Calu3 (cell line): ENCODE data around the gene GDPD5. TPM values are rescaled to one million over a fixed set of nuclear protein-coding genes. Genes with fewer than 3 reads are reported as not detected.

ENCODE experiments used
- BruUV-seq: library from RNA; stranded (reverse); fragments of 400-500 nt; replicated peaks from 2 replicates; lab custom pipeline; 2021; lab: Mats Ljungman, UMichigan
- CTCF ChIA-PET: fragments of 300-600 bp; sonication (Branson Sonifier 250); formaldehyde crosslinking; loops from one replicate; lab custom pipeline; 2022; ENCODE audit warnings: antibody characterized with exemption; lab: Charles Lee
- DNase-seq: peaks from one replicate; pipeline ENCODE4 v3.0.0; 2022
- H3K27ac Mint-ChIP-seq: one replicate; pipeline ENCODE4 v1.8.0; 2022; ENCODE audit warnings: mixed read lengths; ENCODE audit not compliant: unreplicated experiment
- H3K27me3 Mint-ChIP-seq: one replicate; pipeline ENCODE4 v1.8.0; 2022; ENCODE audit warnings: mixed read lengths; ENCODE audit not compliant: unreplicated experiment
- H3K36me3 Mint-ChIP-seq: one replicate; pipeline ENCODE4 v1.8.0; 2022; ENCODE audit warnings: mild to moderate bottlenecking, moderate library complexity, mixed read lengths; ENCODE audit not compliant: insufficient read depth, unreplicated experiment
- H3K4me1 Mint-ChIP-seq: one replicate; pipeline ENCODE4 v1.8.0; 2022; ENCODE audit warnings: mild to moderate bottlenecking, low read depth, mixed read lengths; ENCODE audit not compliant: unreplicated experiment
- H3K4me3 Mint-ChIP-seq: one replicate; pipeline ENCODE4 v1.8.0; 2022; ENCODE audit warnings: mild to moderate bottlenecking, low read depth, moderate library complexity, mixed read lengths; ENCODE audit not compliant: unreplicated experiment
- H3K9me3 Mint-ChIP-seq: one replicate; pipeline ENCODE4 v1.8.0; 2022; ENCODE audit warnings: low read depth, mixed read lengths; ENCODE audit not compliant: unreplicated experiment
- CTCF ChIP-seq: fragments of 200-600 bp; IDR thresholded peaks from one replicate; pipeline ENCODE4 v1.8.0; 2022; ENCODE audit warnings: antibody characterized with exemption; ENCODE audit not compliant: unreplicated experiment
- intact Hi-C: fragments of 100-400 bp; cut with micrococcal nuclease; formaldehyde crosslinking; loops from one replicate; pipeline ENCODE4 v1.10.0; 2022; ENCODE audit not compliant: unreplicated experiment
- total RNA-seq: library from RNA; stranded (reverse); gene quantifications from 2 replicates; pipeline ENCODE4 v1.2.3, GENCODE V29; 2022

The GDPD5 gene
- total RNA-seq, 1 experiment from 2014 or later: 7.0 TPM

- Mint-ChIP-seq H3K4me1 (no peaks in the 10 kb centered on the region), H3K27ac (no peak overlapping the region), H3K4me3 (no peak overlapping the region)
These were observed 50.6 kb downstream of the GDPD5 start for GRCh38 chr11:75474878-75475766.

GRCh38 chr11:75474240-75474639 is 51.5 kb downstream of the GDPD5 start:
- Mint-ChIP-seq H3K36me3 (peaks cover 5% of the 10 kb centered on the region), H3K4me3 (no peak overlapping the region), H3K4me1 (no peaks in the 10 kb centered on the region), H3K9me3 (no peaks in the 10 kb centered on the region), H3K27me3 (peaks cover 43% of the 10 kb centered on the region), H3K27ac (no peak overlapping the region)
- intact Hi-C loops: no loop called here
- BruUV-seq: no TSS peak
- CTCF ChIA-PET: no interaction called here
- TF ChIP-seq CTCF: no peak
- DNase-seq: no peak

More at GRCh38 chr11:75474878-75475766, 50.6 kb downstream of the GDPD5 start:
- no TSS peak for BruUV-seq
- CTCF ChIA-PET: interaction anchor here (0.6 kb wide), 1 partner anchor 59 kb away, joined by 7 read pairs; no protein-coding TSS in a partner anchor
- Mint-ChIP-seq H3K27me3 (peaks cover 34% of the 10 kb centered on the region), H3K36me3 (peaks cover 5% of the 10 kb centered on the region), H3K9me3 (no peaks in the 10 kb centered on the region)
- no peak for DNase-seq
- no peak for TF ChIP-seq CTCF
- intact Hi-C loops: no loop called here

- no peak for TF ChIP-seq CTCF
- Mint-ChIP-seq H3K27ac (no peak overlapping the region), H3K9me3 (no peaks in the 10 kb centered on the region), H3K27me3 (peaks cover 44% of the 10 kb centered on the region), H3K4me3 (no peak overlapping the region), H3K4me1 (no peaks in the 10 kb centered on the region), H3K36me3 (peaks cover 5% of the 10 kb centered on the region)
- CTCF ChIA-PET: no interaction called here
- no TSS peak for BruUV-seq
- no peak for DNase-seq
- intact Hi-C loops: no loop called here
These were observed 52.1 kb downstream of the GDPD5 start for GRCh38 chr11:75473684-75474083.

- no TSS peak for BruUV-seq
- no peak for TF ChIP-seq CTCF
- no peaks in the 10 kb centered on the region for H3K36me3 Mint-ChIP-seq
- CTCF ChIA-PET: no interaction called here
- no peak for DNase-seq
- H3K4me1 Mint-ChIP-seq: no peaks in the 10 kb centered on the region
- peaks cover 44% of the 10 kb centered on the region for H3K27me3 Mint-ChIP-seq
- no peaks in the 10 kb centered on the region for H3K9me3 Mint-ChIP-seq
- H3K4me3 Mint-ChIP-seq: no peak overlapping the region
- H3K27ac Mint-ChIP-seq: no peak overlapping the region
- intact Hi-C loops: no loop called here
These were observed 53.5 kb downstream of the GDPD5 start for GRCh38 chr11:75472081-75472732.
